ENCODE measurements around the gene TRNAU1AP.
"Not testable (repeated sequence)": the region's sequence is repeated elsewhere in the genome, so short reads cannot be mapped to it uniquely, and the experiment has no call there.

The TRNAU1AP gene

DNA sequence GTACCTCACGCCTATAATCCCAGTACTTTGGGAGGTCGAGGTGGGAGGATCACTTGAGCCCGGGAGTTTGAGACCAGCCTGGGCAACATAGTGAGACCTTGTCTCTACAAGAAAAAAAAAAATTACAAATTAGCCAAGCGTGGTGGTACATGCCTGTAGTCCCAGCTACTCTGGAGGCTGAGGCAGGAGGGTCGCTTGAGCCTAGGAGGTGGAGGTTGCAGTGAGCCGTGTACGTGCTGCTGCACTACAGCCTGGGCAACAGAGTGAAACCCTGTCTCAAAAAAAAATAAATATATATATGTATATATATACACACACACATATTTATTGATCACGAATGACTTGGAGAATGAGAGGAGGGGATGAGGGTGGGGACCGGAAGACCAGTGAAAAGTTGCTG lies 30.3 kb upstream of the TRNAU1AP start:
- DNase-seq: not testable (repeated sequence)

DNA sequence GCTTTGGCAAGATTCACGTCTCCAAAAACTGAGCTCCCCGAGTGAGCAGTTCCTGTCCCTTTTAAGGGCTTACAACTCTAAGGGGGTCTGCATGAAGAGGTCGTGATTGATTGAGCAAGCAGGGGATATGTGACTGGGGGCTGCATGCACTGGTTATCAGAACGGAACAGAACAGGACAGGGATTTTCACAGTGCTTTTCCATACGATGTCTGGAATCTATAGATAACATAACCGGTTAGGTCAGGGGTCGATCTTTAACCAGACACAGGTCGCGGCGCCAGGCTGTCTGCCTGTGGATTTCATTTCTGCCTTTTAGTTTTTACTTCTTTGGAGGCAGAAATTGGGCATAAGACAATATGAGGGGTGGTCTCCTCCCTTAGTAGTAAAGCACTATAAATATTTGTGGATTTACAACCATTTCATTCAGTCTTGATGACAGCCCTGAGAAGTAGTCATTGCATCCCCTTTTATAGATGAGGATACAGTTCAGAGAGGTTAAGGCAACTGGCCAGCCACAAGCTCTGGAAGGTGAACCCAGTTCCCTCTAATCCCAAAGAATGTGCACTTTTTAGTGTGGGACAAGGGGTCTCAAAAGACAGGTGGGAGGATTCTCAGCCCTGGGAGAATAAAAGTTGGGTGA lies 27.8 kb upstream of the TRNAU1AP start:
- not testable (repeated sequence) for DNase-seq

DNA sequence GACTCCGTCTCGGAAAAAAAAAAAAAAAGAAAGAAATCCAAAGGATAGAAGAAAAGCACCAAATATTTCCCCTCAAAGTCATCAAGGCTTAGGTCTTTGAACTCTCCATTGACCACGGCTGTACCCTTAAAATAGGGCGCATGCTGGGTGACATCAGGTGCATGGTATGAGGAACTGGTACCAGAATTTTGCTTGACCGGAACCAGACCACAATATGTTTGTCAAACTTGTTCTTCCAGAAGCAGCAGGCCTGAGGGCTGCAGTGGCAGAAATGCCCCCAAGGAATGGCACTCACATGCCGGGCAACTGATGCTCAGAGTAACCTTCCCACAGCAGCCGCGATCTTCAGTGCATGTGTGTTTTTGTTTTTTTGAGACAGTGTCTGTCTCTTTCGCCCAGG lies 26.0 kb upstream of the TRNAU1AP start:
- no peak for DNase-seq

DNA sequence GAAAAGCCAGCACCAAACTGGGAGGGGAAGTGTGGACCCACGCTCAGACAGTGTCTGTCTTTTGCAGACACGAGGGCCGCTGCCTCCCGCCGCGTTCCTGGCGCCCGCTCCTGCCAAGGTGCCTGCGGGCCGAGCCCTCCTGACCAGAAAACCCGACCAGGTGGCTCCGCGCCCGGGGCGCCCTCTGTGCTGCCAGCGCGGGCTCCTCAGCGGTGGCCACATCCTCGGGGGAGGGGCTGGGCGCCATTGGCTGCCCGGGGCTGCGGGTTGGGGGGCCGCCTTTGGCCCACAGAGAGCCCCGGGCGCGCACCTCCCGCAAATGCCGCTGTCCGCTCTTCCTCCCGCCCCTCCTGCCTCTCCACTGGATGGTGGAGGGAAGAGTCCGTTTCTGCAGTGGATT lies 22.4 kb upstream of the TRNAU1AP start:
- no peak for DNase-seq

DNA sequence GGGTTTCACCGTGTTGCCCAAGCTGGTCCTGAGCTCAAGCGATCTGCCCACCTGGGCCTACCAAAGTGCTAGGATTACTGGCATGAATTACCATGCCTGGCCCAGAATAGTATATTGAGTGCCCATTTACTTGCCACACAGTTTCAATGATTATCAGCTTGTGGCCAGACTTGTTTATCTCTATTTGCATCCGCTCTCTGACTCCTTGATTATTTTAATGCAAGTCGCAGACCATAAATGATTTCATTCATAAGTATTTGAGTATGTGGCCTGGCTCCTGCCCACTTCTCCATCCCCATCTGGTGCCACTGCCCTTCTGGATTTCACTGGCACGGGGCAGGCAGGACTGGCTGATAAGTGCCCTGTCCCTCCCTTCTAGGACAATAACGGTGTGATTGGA lies 18.2 kb upstream of the TRNAU1AP start:
- DNase-seq: no peak

DNA sequence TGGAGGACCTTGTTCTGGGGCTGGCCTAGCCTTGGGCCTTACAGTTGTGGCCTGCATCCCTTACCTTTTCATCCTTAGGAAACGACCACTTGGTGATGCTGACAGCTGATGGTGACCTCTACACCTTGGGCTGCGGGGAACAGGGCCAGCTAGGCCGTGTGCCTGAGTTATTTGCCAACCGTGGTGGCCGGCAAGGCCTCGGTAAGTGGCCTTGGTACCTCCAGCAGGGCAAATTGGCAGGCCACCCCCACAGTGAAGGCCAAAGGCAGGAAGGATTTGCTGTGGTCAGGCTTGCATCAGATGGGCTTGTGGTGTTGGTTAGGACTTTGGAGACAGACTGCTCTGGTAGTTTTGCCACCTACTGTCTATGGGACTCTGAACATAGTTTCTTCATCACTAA lies 17.7 kb upstream of the TRNAU1AP start:
- no peak for DNase-seq

DNA sequence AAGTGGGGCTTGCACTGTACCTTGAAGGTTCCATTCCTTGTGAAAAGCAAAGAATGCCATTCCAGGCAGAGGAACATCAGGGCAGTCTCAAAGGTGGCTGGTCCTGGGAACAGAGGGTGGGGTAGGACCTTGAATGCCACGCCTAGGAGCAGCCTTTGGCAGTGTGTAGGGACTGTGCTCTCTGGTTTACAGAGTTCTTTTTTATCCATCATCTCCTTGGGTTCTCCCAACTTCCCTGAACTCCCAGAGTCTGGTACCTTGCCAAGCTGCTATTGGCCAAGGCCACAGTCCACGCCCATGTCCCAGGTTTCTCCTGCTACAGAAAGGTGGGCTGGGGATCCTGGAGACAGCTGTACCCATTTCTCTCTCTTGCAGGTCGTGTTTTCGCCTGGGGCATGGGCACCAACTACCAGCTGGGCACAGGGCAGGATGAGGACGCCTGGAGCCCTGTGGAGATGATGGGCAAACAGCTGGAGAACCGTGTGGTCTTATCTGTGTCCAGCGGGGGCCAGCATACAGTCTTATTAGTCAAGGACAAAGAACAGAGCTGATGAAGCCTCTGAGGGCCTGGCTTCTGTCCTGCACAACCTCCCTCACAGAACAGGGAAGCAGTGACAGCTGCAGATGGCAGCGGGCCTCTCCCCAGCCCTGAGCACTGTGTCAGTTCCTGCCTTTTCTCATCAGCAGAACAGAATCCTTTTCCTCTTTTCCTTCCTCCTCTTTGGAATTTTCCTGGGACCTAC lies 15.3 kb upstream of the TRNAU1AP start:
- no peak for DNase-seq

DNA sequence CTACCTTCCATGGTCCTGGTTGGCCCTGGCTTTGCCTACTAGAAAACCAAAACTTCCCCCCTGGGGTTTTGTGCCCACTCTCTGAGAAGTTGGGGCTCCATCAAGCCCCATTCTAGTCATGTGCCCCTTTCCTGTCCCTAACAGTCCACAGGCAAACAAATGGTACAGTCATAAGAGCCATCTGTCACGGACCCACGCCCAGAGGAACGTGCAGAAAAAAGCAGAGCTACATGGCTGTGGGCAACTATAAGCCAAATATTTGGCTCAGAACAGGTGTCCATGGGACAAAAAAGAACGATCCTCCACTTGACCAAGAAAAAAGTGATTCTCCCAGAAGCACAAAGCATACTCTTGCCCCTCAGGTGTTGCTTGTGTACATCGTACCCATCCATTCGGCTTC lies 14.6 kb upstream of the TRNAU1AP start:
- DNase-seq: no peak

DNA sequence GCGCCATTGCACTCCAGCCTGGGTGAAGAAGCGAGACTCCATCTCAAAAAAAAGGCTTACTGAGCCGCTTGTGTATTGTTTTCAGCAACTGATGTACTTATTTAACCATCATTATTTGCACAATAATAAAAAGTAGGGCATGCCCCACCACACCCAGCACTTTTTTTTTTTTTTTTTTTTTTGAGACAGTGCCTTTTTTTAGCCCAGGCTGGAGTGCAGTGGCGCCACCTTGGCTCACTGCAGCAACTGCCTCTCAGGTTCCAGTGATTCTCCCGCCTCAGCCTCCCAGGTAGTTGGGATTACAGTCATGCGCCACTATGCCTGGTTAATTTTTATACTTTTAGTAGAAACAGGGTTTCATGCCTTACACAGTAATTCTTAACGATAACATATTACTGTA lies 12.2 kb upstream of the TRNAU1AP start:
- no peak for DNase-seq

DNA sequence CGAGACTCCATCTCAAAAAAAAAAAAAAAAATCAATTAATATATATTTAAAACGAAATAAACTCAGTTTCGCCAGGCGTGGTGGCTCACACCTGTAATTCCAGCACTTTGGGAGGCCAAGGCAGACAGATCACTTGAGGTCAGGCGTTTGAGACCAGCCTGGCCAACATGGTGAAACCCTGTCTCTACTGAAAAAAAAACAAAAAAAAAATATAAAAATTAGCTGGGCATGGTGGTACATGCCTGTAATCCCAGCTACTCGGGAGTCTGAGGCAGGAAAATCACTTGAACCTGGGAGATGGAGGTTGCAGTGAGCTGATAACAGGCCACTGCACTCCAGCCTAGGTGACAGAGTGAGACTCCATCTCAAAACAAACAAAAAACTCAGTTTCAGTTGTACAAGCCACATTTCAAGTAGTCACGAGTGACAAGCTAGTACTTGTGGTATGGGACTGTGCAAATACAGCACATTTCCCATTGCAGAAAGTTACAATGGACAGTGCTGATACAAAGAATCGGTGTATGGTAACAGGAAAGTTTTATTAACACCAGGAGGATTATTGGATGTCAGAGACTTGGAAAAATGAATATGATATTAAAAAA lies 11.4 kb upstream of the TRNAU1AP start:
- not testable (repeated sequence) for DNase-seq

DNA sequence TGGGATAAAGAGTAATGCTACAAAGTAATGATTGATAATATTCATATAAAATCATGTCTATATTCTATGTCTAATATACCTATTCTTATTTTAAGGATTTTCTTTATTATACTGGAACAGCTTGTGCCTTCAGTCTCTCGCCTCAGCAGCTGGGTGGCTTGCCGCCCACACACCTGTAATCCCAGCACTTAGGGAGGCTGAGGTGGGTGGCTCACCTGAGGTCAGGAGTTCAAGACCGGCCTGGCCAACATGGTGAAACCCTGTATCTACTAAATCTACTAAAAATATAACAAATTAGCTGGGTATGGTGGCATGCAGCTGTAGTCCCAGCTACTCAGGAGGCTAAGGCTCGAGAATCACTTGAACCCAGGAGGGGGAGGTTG lies 7.6 kb upstream of the TRNAU1AP start:
- no peak for DNase-seq

DNA sequence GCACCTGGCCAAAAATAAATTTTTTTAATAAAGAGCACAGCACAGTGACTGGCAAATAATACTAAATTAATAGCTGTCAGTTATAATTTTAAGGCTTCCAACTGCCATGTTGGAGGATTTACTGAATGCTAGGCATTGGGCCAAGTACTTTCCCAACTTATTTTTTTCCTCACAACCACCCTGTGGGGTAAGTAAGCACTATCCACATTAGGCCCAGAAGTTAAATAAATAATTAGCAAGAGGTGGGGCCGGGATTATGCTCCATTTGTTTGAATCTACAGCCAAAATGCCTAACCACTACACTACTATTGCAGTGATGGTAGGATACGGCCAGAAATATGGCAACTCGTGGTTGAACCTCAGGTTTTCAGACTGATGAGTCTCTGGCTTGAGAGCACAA lies 4.6 kb upstream of the TRNAU1AP start:
- DNase-seq: no peak

DNA sequence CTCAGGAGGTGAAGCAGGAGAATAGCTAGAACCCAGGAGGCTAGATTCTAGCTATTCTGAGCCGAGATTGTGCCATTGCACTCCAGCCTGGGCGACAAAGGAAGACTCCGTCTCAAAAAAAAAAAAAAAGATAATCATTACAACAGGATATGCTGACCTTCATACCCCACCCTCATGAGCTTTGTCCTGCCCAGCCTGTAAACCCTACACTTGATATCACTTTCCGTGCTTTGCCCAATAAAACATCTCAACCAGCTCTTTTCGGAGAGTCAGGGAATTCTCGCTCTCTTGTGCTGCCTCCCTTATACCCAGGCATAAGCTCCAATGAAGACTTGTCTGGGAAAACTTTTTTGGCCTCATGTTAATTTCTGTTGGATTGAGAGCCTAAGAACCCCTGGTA lies 1.5 kb upstream of the TRNAU1AP start:
- DNase-seq: no peak

DNA sequence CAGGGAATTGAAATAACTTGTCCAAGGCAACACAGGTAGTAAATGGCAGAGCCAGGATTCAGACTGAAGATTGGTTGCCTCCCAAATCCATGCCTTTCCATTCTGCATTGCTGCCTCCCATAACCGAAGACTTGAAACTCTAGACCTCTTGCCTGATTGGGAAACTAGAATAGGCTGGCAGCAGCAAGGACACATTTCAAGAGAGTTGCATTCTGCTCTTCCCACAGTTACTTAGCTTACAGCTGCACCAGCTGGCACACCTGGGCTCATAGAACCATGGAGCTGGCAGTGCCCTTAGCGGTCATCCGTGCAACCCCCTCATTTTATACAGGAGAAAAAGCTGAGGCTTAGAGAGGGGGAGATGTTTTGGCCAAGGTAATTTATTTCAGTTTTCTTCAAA lies 8.0 kb downstream of the TRNAU1AP start:
- DNase-seq: no peak

DNA sequence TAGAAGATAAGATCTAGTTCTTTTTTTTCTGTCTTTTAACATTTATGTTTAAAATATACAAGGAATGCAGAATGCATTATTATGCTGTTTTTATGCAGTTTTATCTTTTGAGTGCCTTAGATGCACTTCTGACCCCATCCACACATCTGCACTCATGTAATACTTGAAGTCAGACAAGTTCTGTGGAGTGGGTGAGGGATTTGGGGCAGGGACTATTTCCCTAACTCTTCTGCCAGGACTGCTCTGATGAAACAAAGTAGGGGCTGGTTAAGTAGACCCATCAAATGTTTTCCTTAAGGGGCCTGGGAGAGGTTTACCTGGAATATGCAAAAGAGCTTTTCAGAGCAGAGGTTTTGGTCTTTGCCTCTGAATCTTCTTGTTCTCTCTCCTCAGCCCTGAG lies 11.4 kb downstream of the TRNAU1AP start:
- no peak for DNase-seq

DNA sequence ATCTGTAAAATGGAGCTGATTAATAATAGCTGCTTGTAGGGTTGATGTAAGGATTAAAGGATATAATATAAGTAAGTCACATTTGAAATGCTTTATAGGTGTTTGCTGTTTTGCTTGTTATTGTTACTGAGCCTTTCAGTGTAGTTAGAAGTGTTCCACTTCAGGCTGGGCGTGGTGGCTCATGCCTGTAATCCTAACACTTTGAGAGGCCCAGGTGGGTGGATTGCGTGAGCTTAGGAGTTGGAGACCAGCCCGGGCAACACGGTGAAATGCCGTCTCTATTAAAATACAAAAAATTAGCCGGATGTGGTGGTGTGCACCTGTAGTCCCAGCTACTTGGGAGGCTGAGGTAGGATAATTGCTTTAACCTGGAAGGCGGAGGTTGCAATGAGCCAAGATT lies 12.2 kb downstream of the TRNAU1AP start:
- DNase-seq: no peak

DNA sequence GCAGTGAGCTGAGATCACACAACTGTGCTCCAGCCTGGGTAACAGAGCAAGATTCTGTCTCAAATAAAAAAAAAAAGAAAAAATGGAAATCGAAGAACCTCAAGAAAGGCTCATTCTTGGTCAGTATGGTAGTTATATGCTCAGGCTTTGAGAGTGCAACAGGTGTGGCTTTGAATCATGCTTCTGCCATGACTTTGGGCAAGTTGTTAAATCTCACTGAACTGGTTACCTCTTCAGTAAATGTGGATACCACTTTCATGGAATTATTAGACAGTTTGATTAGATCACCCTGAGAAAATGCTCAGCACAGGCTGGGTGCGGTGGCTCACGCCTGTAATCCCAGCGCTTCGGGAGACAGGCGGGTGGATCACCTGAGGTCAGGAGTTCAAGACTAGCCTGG lies 12.8 kb downstream of the TRNAU1AP start:
- DNase-seq: no peak

DNA sequence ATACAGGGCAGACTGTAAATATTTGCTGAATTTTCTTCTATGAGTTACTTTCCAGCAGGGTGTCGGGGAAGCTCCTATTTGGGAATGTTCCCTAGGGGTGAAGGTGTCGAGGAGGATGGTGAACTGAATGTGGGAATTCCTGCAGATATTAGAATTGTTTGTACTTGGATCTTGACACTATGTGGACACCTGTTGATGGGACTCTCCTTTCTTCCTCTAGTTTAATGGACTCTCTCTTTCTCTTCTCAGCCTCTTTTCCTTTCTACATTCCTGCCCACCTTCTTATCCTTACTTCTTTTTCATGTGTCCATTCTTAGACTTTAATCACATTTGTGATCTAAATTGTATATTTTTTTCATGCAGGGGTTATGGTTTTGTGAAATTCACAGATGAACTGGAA lies 14.0 kb downstream of the TRNAU1AP start:
- no peak for DNase-seq

DNA sequence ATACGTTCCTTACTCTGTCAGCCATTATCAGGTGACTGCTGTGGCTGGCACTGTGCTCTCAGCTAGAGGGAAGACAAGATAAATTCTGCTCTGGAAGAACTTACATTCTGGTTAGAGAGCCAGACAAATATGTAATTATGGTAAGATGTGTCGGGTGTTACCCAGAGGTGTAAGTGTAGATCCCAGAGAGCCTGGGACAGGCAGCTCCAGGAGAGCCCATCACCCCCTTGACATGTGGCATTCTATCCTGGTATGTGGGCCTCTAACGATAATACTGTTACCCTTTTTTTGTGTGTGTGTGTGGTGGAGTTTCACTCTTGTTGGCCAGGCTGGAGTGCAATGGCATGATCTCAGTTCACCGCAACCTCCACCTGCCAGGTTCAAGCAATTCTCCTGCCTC lies 19.0 kb downstream of the TRNAU1AP start:
- DNase-seq: no peak

DNA sequence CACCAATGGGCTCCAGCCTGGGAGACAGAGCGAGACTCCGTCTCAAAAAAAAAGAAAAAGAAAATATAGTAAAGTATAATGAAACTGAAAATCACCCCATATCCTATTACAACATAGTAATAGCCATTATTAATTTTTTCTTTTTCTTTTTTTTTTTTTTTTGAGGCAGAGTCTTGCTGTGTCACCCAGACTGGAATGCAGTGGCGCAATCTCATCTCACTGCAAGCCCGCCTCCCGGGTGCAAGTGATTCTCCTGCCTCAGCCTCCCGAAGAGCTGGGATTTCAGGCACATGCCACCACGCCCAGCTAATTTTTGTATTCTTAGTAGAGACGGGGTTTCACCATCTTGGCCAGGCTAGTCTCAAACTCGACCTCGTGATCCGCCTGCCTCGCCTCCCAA lies 20.0 kb downstream of the TRNAU1AP start:
- DNase-seq: not testable (repeated sequence)

DNA sequence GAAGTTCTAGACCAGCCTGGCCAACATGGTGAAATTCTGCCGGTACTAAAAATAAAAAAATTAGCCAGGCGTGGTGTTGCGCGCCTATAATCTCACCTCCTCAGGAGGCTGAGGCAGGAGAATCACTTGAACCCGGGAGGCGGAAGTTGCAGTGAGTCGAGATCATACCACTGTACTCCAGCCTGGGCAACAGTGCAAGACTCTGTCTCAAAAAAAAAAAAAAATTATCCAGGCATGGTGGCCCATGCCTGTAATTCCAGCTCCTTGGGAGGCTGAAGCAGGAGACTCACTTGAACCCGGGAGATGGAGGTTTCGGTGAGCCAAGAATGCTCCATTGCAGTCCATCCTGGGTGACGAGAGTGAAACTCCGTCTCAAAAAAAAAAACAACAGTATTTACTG lies 20.7 kb downstream of the TRNAU1AP start:
- DNase-seq: no peak

DNA sequence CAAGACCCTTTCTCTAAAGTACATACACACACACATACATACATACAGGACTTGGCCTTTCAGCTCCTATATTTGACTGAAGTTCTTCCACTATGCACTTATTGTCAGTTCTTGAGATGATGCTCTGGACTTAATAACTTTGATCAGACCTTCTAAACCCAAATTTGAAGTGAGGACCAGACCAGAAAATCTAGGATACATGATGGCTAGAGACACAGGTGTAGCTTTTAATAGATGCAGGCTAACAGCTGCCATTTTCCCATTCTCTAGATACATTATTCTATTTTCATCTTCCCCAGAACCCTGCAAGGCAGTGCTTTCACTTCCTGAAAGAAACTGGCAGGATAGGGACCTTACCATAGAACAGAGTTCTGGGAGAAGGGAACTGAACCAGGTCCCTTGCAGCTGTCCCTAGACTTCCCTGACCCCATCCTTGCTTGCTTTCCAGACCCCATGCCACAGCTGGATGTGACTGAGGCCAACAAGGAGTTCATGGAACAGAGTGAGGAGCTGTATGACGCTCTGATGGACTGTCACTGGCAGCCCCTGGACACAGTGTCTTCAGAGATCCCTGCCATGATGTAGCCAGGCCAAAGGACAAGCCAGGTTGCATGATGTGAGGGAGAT lies 24.3 kb downstream of the TRNAU1AP start:
- DNase-seq: no peak

DNA sequence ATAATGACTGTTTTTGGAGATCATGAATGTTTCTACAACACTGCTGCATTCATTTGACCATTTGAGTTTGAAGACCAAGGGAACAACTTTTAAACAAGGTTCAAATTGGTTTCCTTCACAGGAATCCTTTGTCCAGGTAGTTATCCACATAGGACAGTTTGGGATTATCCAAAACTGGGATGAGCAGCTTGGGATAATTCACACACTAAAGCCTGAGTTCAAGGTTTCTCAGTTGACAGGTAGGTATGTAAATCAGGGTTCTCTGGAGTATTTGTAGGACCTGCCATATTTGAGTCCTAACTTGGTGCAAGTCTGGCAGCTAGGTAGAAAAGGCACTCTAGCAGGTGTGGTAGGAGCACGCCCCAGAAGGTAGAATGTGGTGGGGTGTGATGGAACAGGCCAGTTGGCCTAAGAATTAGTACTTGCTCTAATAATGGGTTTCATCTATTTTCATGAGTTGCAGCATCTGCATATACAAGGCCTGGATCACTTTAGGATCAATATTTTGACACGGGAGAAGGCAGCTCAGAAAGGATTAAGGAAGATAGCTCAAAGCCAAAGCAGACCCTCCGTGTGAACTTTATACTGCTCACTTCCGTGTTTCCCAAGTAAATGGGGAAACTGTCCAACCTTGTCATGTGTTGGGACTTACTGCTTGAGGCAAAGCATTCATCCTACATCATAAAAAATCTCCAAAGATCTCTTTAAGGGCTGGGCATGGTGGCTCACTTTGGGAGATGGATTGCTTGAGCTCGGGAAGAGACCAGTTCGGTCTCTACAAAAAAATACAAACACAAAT lies 25.1 kb downstream of the TRNAU1AP start:
- DNase-seq: no peak
